ENCODE results near the gene UBR2. TPM values are rescaled to one million over a fixed set of nuclear protein-coding genes. Genes with fewer than 3 reads are reported as not detected.

Gene UBR2
- total and polyA plus RNA-seq, 2 donors (not counting 1 experiment from before 2014, with no cell fraction given) = 17.9 to 34.7 TPM

DNA sequence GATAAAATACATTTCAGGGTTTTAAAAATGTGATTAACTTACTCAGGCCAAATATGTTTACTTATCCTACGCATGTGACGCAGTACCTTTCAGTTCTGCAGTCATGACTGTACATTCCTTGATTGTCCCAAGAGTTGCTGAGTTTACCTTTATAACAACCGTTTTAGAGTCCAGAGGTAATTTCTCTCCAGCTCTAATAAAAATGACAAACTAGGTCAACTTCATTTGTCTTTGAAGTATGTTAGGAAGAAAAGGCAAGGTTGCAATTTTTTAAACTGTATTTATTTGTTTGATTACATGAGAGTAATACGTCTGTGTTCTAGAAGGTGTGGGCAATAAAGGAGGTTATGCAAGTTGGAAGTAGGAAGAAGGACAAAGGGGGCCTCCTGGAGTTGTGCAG lies 38.6 kb upstream of the UBR2 start:
- Histone ChIP-seq H3K27me3 (ENCODE audit: control insufficient read depth, insufficient read depth, low read length) (no peaks in the 10 kb centered on the region), H3K4me1 (ENCODE audit: control insufficient read depth, extremely low read depth, insufficient read depth, low read length) (no peaks in the 10 kb centered on the region), H3K4me3 (replicated peaks in 1 of 4; ENCODE audit: control extremely low read depth in 1 of 4, insufficient read depth in 1 of 4, low read depth in 3 of 4, low read length in 4 of 4) (no peak overlapping the region), H3K27ac (ENCODE audit: insufficient read depth, low read length) (no peak overlapping the region), H2AFZ (ENCODE audit: low read length) (no peak overlapping the region), H3K79me2 (ENCODE audit: control insufficient read depth, insufficient read depth, low read length) (no peaks in the 10 kb centered on the region), H3K4me2 (ENCODE audit: extremely low read depth, insufficient read depth, low read length) (no peak overlapping the region), H3K9me3 (ENCODE audit: control insufficient read depth, insufficient read depth, low read depth, low read length) (no peaks in the 10 kb centered on the region), H3K9ac (ENCODE audit: insufficient read depth, low read length) (no peak overlapping the region), H4K20me1 (ENCODE audit: control insufficient read depth, extremely low read depth, insufficient read depth, low read length) (no peaks in the 10 kb centered on the region), H3K36me3 (ENCODE audit: control insufficient read depth, insufficient read depth, low read length) (no peaks in the 10 kb centered on the region)
- no peak for DNase-seq (ENCODE audit: low read depth in 2 of 2)
- TF ChIP-seq EZH2 (IDR thresholded peaks at IDR 0.05; ENCODE audit: low read length, missing control alignments) = no peak
- TF ChIP-seq, protein P1, sequence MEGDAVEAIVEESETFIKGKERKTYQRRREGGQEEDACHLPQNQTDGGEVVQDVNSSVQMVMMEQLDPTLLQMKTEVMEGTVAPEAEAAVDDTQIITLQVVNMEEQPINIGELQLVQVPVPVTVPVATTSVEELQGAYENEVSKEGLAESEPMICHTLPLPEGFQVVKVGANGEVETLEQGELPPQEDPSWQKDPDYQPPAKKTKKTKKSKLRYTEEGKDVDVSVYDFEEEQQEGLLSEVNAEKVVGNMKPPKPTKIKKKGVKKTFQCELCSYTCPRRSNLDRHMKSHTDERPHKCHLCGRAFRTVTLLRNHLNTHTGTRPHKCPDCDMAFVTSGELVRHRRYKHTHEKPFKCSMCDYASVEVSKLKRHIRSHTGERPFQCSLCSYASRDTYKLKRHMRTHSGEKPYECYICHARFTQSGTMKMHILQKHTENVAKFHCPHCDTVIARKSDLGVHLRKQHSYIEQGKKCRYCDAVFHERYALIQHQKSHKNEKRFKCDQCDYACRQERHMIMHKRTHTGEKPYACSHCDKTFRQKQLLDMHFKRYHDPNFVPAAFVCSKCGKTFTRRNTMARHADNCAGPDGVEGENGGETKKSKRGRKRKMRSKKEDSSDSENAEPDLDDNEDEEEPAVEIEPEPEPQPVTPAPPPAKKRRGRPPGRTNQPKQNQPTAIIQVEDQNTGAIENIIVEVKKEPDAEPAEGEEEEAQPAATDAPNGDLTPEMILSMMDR (conservative IDR thresholded peaks at IDR 0.05 in 1 of 2, IDR thresholded peaks at IDR 0.05 in 1 of 2; ENCODE audit: low read depth in 1 of 2, low read length in 2 of 2) = no peak

DNA sequence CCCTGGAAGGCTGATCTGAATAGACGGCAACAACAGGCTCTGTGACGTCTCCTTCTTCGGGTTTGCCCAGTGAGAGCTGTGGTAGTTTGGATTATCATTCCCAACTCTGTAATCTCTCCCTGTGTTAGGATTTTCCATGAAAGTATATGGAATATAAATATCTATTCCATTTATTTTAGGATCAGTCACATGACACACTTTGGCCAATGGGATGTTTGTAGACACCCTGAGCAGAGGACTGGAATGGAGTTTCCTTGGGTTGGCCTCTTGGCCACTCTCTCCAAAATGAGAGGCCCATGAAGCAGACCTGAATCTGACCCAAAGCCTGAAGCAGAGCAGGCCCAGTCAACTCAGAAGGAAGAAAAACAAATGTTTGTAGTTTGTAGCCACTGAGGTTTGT lies 37.2 kb upstream of the UBR2 start:
- Histone ChIP-seq H3K79me2 (ENCODE audit: control insufficient read depth, insufficient read depth, low read length) (no peaks in the 10 kb centered on the region), H3K27ac (ENCODE audit: insufficient read depth, low read length) (no peak overlapping the region), H3K9me3 (ENCODE audit: control insufficient read depth, insufficient read depth, low read depth, low read length) (no peaks in the 10 kb centered on the region), H3K4me2 (ENCODE audit: extremely low read depth, insufficient read depth, low read length) (no peak overlapping the region), H4K20me1 (ENCODE audit: control insufficient read depth, extremely low read depth, insufficient read depth, low read length) (no peaks in the 10 kb centered on the region), H3K4me3 (replicated peaks in 1 of 4; ENCODE audit: control extremely low read depth in 1 of 4, insufficient read depth in 1 of 4, low read depth in 3 of 4, low read length in 4 of 4) (no peak overlapping the region), H3K9ac (ENCODE audit: insufficient read depth, low read length) (no peak overlapping the region), H3K4me1 (ENCODE audit: control insufficient read depth, extremely low read depth, insufficient read depth, low read length) (no peaks in the 10 kb centered on the region), H3K36me3 (ENCODE audit: control insufficient read depth, insufficient read depth, low read length) (no peaks in the 10 kb centered on the region), H2AFZ (ENCODE audit: low read length) (no peak overlapping the region), H3K27me3 (ENCODE audit: control insufficient read depth, insufficient read depth, low read length) (no peaks in the 10 kb centered on the region)
- no peak for DNase-seq (ENCODE audit: low read depth in 2 of 2)
- no peak for TF ChIP-seq EZH2 (IDR thresholded peaks at IDR 0.05; ENCODE audit: low read length, missing control alignments)
- TF ChIP-seq, protein P1 (conservative IDR thresholded peaks at IDR 0.05 in 1 of 2, IDR thresholded peaks at IDR 0.05 in 1 of 2; ENCODE audit: low read depth in 1 of 2, low read length in 2 of 2) = no peak

DNA sequence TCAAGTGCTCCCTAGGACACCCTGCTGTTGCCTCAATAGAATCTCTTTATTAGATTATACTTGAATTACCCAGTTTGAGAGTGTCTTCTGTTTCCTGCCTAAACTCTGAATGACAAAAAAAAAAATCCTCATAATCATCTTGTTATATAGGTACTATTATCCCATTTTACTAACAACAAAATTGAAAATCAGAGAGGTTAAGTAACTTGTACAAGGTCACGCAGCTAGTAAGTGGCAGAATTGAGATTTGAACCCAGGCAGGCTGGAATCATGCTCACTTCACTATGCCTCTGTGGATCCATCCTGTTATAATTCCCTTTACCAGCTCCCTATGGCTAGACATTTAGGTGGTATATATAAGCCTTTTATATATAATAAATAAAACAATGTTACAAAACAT lies 36.6 kb upstream of the UBR2 start:
- Histone ChIP-seq H3K4me2 (ENCODE audit: extremely low read depth, insufficient read depth, low read length) (no peak overlapping the region), H3K27ac (ENCODE audit: insufficient read depth, low read length) (no peak overlapping the region), H3K4me1 (ENCODE audit: control insufficient read depth, extremely low read depth, insufficient read depth, low read length) (no peaks in the 10 kb centered on the region), H3K79me2 (ENCODE audit: control insufficient read depth, insufficient read depth, low read length) (no peaks in the 10 kb centered on the region), H3K9ac (ENCODE audit: insufficient read depth, low read length) (no peak overlapping the region), H3K9me3 (ENCODE audit: control insufficient read depth, insufficient read depth, low read depth, low read length) (no peaks in the 10 kb centered on the region), H3K4me3 (replicated peaks in 1 of 4; ENCODE audit: control extremely low read depth in 1 of 4, insufficient read depth in 1 of 4, low read depth in 3 of 4, low read length in 4 of 4) (no peak overlapping the region), H4K20me1 (ENCODE audit: control insufficient read depth, extremely low read depth, insufficient read depth, low read length) (no peaks in the 10 kb centered on the region), H3K27me3 (ENCODE audit: control insufficient read depth, insufficient read depth, low read length) (no peaks in the 10 kb centered on the region), H2AFZ (ENCODE audit: low read length) (no peak overlapping the region), H3K36me3 (ENCODE audit: control insufficient read depth, insufficient read depth, low read length) (no peaks in the 10 kb centered on the region)
- no peak for DNase-seq (ENCODE audit: low read depth in 2 of 2)
- TF ChIP-seq, protein P1 (conservative IDR thresholded peaks at IDR 0.05 in 1 of 2, IDR thresholded peaks at IDR 0.05 in 1 of 2; ENCODE audit: low read depth in 1 of 2, low read length in 2 of 2) = no peak
- no peak for TF ChIP-seq EZH2 (IDR thresholded peaks at IDR 0.05; ENCODE audit: low read length, missing control alignments)

Data from fibroblast of lung (primary cell).